BJ (cell line): ENCODE data around the gene POLR1H. TPM values are rescaled to one million over a fixed set of nuclear protein-coding genes. Genes with fewer than 3 reads are reported as not detected.

ENCODE experiments used
- CTCF ChIA-PET: fragments of 350-600 bp; formaldehyde crosslinking; extraction: SDS; loops from one replicate; lab custom pipeline; 2021; ENCODE audit warnings: antibody characterized with exemption, inconsistent platforms; lab: Yijun Ruan, JAX
- POLR2A ChIA-PET: fragments of 300-600 bp; sonication (Branson Sonifier 250); formaldehyde crosslinking; extraction: SDS; loops from one replicate; lab custom pipeline; 2021; ENCODE audit warnings: antibody characterized with exemption; lab: Charles Lee
- DNase-seq: peaks from one replicate; pipeline ENCODE4 v3.0.0-alpha.2; 2011; ENCODE audit warnings: low read depth
- H3K27me3 ChIP-seq: 2 replicates; pipeline ENCODE4 v1.6.0; 2011; ENCODE audit warnings: low read length; ENCODE audit not compliant: control insufficient read depth, insufficient read depth
- H3K36me3 ChIP-seq: 2 replicates; pipeline ENCODE4 v1.5.1; 2011; ENCODE audit warnings: low read length; ENCODE audit not compliant: control insufficient read depth, insufficient read depth
- H3K4me3 ChIP-seq: 2 replicates; pipeline ENCODE4 v1.5.1; 2011; ENCODE audit warnings: low read depth, mild to moderate bottlenecking, control low read depth, low read length
- polyA plus RNA-seq: library from polyadenylated mRNA; depleted of rRNA; stranded (reverse); fragments of >200 nt; gene quantifications from 2 replicates; pipeline ENCODE4 v1.2.3, GENCODE V29; 2011
- TF ChIP-seq, protein P1 (sequence below): IDR thresholded peaks from 2 replicates; pipeline ENCODE4 v1.5.1; 2011; ENCODE audit warnings: low read depth, mild to moderate bottlenecking, control low read depth, inconsistent platforms, low read length, moderate library complexity; ENCODE audit not compliant: insufficient read depth

POLR1H gene
- polyA plus RNA-seq, 1 experiment, result 28.6 TPM

DNA sequence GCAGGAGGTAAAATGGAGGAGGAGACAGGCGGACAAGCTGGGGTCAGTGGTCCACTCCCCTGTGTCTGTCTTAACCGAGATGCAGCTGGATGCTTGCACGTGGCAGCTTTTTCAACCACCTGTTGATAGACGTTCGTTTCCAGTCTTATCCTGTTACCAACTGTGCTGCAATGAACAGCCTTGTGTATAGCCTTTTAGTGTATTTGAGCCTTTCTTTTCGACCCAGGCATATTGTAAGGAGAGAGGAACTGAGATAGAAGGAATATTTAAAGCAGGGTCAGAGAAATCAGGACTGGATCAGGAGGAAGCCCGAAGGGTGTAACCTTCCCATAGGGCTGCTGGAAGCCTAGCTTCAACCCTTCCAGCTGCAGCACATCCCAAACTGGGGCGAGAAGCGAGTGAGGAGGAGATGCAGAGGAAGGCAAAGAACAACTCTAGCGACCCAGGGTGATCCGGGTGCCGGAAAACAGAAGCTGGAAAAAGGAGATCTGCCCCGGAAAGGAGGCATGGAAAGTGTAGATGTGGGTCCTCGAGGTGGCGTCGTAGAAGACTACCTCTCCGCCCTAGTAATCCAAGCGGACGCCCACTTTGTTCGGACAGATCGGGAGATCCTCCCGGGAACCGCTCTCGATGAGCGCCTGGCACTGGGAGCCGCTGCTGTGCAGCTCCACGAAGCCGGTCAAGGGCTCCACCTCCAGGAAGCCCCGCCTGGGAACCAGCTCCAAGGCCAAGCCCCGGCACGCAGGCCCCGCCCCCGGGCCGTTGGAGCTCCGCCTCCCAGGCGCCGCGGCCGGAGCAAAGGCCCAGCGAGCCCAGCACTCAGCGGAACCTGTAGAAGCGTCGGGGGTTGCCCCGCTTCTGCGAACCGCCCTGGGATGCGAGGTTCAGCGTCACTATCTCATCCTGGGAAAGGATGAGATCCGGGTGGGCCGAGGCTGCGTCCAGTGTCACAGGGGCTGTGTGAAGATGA is 40.7 kb downstream of the POLR1H start:
- Histone ChIP-seq H3K27me3 (peaks cover 36% of the 10 kb centered on the region), H3K4me3 (peak overlapping the region; percentile 33), H3K36me3 (no peaks in the 10 kb centered on the region)
- DNase-seq, result peak; percentile 19
- CTCF ChIA-PET, result interaction anchor here (0.6 to 2.3 kb wide), 13 partner anchors 8 to 367 kb away, joined by 3 to 31 read pairs (median 4); no protein-coding TSS in a partner anchor
- TF ChIP-seq, protein P1, sequence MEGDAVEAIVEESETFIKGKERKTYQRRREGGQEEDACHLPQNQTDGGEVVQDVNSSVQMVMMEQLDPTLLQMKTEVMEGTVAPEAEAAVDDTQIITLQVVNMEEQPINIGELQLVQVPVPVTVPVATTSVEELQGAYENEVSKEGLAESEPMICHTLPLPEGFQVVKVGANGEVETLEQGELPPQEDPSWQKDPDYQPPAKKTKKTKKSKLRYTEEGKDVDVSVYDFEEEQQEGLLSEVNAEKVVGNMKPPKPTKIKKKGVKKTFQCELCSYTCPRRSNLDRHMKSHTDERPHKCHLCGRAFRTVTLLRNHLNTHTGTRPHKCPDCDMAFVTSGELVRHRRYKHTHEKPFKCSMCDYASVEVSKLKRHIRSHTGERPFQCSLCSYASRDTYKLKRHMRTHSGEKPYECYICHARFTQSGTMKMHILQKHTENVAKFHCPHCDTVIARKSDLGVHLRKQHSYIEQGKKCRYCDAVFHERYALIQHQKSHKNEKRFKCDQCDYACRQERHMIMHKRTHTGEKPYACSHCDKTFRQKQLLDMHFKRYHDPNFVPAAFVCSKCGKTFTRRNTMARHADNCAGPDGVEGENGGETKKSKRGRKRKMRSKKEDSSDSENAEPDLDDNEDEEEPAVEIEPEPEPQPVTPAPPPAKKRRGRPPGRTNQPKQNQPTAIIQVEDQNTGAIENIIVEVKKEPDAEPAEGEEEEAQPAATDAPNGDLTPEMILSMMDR, result peak; percentile 33; the same call in 1 of the 2 replicates
- POLR2A ChIA-PET, result no interaction called here

DNA sequence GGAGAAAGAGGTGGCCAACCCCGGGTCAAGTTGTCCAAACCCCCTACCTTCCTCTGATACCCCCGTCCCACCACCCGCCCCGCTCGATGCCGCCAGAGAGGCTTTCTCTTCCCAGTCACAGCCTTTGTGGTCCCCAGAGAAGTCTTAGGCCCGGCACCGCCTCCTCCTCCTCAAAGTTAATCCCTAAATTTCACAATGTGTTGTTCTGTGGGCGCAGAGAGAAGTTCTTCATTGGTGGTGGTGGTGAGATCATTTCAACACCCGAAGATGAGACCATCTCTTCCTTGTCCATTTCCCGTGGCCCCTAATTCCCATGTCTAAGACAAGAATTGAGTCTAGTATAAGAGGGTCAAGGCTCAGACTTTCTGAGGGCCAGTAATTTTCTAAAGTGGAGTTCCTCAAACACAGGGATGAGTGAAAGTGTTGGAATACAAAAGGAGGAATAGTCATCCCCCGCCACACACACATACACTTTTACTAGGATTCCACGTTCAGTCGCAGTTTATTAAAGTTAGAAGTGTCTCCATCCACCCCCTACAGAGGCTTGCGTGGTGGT is 41.4 kb downstream of the POLR1H start:
- ChIA-PET CTCF (interaction anchor here (0.6 to 7.6 kb wide), 30 partner anchors 9 to 352 kb away, joined by 3 to 199 read pairs (median 6); partner anchors contain the start of gene TRIM40), POLR2A (no interaction called here)
- DNase-seq, result no peak
- TF ChIP-seq, protein P1, result no peak
- Histone ChIP-seq H3K36me3 (no peaks in the 10 kb centered on the region), H3K4me3 (peak overlapping the region; percentile 28), H3K27me3 (peaks cover 34% of the 10 kb centered on the region)

DNA sequence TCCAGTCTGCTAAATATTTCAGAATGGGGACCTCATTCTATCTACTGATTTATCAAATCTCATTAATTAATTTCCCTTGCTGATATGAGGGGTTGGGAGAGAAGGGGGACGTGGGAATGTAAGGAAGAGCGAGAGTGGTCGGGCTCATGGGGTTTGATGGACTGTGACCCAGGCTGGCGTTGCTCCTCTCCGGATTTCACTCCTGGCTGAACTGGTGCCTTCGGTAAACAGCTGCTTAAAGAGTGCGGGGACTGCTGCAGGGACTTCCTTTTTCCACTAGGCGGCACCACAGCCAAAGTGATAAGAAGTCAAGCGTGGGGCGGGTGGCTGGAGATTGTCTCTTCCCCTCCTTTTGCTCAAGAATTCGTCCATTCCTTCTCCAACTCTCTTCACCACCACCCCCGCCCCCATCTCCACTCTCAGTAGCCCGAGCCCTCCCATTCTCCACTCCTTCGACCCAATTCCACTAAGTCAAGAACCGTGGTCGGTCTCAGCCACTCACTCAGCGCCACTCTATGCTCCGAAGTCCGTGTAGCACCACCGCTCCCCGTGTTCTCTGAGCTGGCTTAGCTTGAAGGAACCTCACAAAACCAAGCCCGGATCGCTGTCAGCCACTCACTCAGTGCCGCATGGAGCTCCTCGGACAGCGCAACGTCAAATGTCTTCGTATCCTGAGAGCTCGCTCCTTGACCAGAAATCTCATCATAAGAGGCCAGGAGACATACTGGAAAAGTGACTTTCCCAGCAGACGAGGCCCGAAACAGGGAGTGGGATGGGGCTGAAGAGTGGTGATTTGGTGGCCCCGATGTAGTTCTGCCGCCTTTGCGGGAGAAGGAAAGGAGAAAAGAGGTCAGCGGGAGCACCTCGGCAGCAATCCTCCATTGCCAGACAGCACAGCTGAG is 42.2 kb downstream of the POLR1H start:
- ChIA-PET POLR2A (interaction anchor here (0.6 kb wide), 2 partner anchors 11 to 36 kb away, joined by 3 read pairs; partner anchors contain the start of gene PPP1R11), CTCF (interaction anchor here (0.6 to 7.6 kb wide), 34 partner anchors 9 to 297 kb away, joined by 3 to 199 read pairs (median 6); partner anchors contain the start of gene TRIM40)
- H3K27me3 ChIP-seq, result peaks cover 31% of the 10 kb centered on the region
- H3K36me3 ChIP-seq, result no peaks in the 10 kb centered on the region
- H3K4me3 ChIP-seq, result peak overlapping the region; percentile 46
- TF ChIP-seq, protein P1, result peak; percentile 89
- DNase-seq, result peak; percentile 33

DNA sequence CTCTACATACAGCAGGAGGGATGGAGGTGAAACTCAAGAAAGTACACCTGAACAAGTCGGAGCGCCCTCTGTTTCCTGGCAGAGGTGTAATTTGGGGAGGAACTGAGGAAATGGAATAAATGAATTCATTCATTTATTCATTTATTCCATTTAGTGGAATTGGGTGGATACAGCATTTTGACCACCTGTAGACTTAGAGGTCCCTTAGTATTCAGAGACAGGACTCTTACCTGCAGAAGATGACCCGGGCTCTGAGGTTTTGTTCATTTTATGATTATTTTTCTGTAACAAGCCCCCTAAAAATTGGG is 42.8 kb downstream of the POLR1H start:
- DNase-seq, result no peak
- POLR2A ChIA-PET, result interaction anchor here (0.6 kb wide), 2 partner anchors 10 to 37 kb away, joined by 3 read pairs; partner anchors contain the start of gene PPP1R11
- no peaks in the 10 kb centered on the region for H3K36me3 ChIP-seq
- CTCF ChIA-PET, result interaction anchor here (0.6 to 7.6 kb wide), 29 partner anchors 8 to 256 kb away, joined by 3 to 199 read pairs (median 6); partner anchors contain the start of gene TRIM40
- H3K4me3 ChIP-seq, result no peak overlapping the region
- TF ChIP-seq, protein P1, result no peak
- peaks cover 31% of the 10 kb centered on the region for H3K27me3 ChIP-seq
